Hematopoietic multipotent progenitor cell treated with erythropoietin and hydrocortisone succinate and interleukin-3 and kit ligand, for 6 days (in vitro differentiated cells): ENCODE data around the gene TECTA.

Source experiments
- DNase-seq: peaks from one replicate; pipeline ENCODE4 v3.0.0-alpha.2; 2015

TECTA gene, protein sequence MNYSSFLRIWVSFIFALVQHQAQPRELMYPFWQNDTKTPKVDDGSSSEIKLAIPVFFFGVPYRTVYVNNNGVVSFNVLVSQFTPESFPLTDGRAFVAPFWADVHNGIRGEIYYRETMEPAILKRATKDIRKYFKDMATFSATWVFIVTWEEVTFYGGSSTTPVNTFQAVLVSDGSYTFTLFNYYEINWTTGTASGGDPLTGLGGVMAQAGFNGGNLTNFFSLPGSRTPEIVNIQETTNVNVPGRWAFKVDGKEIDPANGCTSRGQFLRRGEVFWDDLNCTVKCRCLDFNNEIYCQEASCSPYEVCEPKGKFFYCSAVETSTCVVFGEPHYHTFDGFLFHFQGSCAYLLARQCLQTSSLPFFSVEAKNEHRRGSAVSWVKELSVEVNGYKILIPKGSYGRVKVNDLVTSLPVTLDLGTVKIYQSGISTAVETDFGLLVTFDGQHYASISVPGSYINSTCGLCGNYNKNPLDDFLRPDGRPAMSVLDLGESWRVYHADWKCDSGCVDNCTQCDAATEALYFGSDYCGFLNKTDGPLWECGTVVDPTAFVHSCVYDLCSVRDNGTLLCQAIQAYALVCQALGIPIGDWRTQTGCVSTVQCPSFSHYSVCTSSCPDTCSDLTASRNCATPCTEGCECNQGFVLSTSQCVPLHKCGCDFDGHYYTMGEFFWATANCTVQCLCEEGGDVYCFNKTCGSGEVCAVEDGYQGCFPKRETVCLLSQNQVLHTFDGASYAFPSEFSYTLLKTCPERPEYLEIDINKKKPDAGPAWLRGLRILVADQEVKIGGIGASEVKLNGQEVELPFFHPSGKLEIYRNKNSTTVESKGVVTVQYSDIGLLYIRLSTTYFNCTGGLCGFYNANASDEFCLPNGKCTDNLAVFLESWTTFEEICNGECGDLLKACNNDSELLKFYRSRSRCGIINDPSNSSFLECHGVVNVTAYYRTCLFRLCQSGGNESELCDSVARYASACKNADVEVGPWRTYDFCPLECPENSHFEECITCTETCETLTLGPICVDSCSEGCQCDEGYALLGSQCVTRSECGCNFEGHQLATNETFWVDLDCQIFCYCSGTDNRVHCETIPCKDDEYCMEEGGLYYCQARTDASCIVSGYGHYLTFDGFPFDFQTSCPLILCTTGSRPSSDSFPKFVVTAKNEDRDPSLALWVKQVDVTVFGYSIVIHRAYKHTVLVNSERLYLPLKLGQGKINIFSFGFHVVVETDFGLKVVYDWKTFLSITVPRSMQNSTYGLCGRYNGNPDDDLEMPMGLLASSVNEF (N-terminal part only)

DNA sequence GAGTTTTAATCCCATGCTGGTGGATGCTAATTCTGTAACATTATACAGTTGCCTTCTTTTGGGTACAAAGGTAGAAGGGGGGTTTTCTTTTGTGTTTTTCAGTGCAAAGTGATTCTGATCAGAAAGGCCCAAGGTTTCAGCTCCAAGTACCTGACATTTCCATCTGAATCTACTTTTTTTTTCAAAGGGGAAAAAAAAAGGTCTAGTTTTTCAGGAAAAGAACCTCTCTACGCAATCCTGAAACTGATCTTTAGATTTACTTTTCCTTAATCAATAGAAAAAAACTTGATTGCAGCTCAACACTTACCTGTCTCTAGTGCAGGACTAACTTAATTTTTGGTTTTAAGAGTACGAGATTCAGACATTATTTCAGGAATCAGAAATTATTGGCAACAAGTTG is at the start of gene TECTA:
TSS of gene TECTA (plus strand) at position 301 of the 400 bp plus-strand sequence. CDS start 1,423 bp downstream, outside the sequence.
- DNase-seq = no peak

DNA sequence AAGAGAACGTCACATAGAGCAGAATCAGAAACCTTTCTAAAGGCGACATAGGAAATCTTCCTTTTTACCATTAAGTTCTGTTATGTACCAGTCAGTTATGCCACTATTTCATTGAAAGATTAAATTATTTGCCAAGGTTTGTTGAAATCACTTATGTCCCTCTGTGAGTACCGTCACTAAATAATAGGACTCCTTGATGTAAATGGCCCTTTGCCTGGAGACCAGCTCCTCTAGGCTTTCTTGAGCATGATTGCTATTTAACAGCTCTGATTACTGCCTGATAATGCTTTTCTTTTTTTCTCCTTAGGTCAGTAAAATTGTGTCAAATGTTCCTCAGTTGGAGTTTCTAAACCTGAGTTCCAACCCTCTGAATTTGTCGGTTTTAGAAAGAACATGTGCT is 47.8 kb upstream of the TECTA start:
- no peak for DNase-seq

DNA sequence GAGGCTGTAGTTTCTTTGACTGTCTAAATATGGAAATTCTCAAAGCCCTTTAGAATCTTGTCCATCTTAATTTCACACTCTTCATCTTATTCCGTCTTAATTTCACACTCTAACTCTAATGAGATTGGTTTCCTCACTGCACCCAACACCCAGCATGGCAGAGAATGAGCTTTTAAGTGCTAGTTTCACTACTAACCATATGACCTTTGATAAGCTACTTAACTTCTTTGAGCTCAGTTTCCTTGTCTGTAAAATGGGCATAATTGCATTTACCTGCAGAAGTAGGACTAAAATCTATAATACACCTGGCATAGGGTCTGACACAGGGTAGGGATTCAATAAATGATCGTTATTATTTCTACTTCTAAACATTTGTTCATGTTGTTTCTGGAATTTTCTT is 46.8 kb upstream of the TECTA start:
- no peak for DNase-seq

DNA sequence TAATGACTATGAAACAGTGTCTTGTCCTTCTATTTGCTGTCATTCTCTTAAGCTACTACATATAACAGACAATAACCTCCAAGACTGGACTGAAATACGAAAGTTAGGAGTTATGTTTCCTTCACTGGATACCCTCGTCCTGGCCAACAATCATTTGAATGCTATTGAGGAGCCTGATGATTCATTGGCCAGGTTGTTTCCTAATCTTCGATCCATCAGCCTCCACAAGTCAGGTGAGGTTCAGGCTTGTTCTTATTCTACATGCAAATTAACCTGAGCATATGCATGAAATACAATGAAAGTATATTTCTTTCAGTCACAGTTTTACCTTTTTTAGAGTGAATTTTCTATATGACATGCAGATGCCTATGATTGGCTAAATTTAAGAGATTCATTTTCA is 46.0 kb upstream of the TECTA start:
- DNase-seq = no peak

DNA sequence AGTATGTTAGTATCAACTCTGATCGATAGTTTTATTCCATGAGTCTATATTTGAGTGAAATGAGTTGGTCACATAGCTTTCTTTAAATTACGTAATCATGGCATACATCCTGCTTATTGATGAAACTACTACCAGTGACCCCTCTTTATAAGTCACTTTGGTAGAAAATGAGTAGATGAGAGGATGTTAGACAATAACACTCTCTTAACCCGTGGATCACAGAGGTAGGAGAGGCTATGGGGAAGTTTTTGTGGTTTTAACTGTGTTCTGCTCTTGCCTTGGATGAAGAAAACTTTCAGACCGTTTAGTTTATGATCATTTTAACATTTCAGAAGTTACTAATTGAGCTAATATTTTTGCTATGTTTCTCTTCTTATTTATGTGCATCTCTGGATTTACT is 43.1 kb upstream of the TECTA start:
- DNase-seq = no peak

DNA sequence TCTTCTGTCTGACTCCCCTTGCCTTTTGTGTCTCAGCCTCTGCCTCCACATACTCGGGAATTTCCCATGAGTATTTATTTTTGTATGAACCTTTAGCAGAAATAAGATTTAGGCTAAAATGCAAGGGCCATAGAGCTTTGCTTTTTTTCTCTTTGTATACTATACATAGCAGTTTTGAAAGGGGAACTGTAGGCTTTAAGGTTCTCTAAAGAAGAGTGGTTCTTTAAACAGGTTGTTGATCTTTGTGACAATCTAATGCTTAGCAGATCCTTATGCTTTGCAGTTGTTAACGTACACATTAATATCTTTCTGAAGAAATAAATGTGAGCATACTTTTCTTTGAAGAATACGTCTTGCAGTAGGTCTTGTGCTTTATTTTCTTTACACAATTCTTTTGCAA is 42.1 kb upstream of the TECTA start:
- no peak for DNase-seq

DNA sequence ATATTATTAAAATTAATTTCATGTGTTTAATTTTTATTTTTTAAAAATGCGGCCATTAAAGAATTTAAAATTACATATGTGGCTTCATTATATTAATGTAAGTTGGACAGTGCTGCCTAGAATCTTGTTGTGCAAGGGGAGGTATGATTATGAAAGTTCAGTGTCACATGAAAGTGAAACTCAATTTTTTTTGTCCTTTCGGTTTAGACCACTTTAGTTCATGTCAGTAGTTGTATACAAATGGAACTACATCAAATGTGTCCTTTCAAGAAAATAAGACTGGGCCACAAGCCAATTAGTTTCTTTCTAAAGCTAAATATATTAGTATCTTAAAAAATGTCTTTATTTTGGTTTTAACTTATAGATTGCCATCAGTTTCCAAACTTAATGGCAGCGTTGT is 41.4 kb upstream of the TECTA start:
- DNase-seq = no peak

DNA sequence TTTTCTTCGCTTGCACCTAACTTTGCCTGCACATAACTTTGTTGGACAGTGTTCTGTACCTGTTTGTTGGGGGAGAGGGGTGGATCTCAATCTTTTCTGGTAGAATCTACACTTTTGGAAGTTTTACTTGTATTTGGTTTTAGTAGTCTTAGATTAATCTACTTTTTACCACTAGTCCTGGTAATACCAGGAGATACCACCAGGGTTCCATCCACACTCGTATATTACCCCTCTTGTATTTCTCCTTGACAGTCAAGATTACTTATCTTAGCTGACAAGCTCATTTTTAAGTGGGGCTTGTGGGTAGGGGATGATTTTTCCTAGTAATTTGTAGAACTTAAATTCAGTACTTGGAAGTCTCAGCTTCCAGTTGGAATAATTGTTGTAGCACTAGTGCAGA is 37.3 kb upstream of the TECTA start:
- peak; percentile 43 for DNase-seq

DNA sequence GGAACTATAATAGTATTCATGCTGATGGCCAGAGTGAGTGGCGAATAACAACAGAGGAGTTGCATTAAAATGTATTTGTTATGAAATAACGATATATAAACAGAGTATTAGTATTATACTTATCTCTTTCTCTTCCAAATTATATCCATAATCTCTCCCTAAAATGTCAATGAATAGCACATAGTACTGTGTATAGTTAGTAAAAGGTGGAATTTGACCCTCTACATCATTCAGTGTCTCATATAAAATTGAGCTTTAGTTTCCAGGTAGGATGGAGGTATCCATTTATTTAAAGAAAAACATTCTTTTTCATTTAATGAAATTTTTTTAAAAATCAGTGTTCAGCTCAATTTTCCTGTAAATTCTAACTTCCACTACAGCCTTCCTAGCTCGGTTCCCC is 34.4 kb upstream of the TECTA start:
- no peak for DNase-seq

DNA sequence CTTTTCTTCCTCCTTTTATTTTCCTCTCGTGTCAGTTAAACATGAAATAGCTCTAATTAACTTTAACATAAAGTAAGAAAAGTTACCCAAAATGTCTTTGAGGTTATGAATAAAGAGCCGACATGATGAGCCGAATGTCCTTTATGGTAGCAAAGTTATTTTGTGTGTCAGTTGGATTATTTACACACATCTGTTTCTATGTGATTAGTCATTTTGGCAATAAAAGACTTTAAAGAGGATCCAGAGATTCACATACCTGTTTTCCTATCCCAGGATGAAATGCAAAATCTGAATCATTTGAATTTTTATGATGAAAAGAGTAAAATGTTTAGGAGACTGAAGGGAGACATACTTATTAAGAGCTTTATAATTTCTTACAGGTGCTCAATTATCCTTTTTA is 34.0 kb upstream of the TECTA start:
- no peak for DNase-seq

DNA sequence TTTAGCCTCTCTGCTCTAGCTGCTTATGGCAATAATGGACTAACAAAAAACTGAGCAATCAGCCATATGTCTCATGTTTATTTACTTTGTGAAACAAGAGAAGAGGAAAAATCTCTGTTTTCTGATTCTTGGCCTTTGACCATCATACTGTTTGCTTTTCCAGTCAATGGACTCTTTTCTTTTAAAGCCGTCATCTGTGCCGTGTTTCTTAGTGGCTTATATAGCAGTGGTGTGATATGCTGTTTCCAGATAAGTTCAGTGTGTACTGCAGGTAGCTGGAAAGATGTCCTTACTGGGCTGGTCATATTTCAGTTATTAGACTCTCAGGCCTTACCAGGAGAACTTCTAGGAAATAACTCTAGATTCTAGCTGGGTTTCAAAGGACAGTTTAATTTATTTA is 33.6 kb upstream of the TECTA start:
- no peak for DNase-seq

DNA sequence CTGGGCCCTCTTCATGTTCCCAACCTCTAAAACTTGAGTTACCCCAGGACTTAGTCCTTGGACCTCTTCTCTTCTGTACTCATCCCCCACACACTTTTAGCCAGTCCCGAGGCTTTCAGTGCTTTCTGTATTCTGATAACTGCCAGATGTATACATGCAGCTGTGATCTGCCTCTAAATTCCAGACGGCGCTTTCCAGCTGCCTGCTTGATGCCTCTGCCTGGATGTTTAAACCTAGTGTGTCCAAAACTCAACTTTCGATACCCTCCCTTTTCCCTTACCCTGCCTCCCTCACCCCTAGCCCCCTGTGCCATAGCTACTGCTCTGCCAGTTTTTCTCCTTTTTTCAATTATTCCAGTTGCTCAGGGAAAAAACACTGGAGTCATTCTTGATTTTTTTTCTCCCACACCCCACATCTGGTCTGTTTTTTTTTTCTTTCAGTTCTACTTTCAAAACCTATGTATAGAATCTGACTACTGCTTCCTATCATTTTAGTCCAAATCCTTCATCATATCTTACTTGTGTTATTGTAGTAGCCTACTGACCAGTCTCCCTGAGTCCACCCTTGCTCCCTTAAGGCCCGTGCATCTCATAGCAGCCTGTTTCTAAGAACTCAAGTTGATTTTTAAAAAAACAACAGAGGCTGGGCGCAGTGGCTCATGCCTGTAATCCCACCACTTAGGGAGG is 32.9 kb upstream of the TECTA start:
- no peak for DNase-seq

DNA sequence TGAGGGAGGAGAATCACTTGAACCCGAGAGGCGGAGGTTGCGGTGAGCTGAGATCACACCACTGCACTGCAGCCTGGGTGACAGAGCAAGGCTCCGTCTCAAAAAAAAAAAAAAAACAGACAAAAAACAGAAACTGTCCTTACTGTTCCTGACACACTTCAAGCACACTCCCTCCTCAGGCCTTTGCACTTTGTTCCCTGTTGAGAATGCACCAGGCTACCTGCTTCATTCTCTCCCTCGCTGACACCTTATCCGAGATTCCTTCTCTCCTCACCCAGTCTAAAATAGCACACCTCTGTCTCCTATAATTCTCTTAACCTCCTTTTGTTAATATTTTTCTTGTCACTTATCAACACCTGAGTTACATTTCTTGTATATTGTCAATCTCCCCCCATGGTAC is 32.3 kb upstream of the TECTA start:
- no peak for DNase-seq

DNA sequence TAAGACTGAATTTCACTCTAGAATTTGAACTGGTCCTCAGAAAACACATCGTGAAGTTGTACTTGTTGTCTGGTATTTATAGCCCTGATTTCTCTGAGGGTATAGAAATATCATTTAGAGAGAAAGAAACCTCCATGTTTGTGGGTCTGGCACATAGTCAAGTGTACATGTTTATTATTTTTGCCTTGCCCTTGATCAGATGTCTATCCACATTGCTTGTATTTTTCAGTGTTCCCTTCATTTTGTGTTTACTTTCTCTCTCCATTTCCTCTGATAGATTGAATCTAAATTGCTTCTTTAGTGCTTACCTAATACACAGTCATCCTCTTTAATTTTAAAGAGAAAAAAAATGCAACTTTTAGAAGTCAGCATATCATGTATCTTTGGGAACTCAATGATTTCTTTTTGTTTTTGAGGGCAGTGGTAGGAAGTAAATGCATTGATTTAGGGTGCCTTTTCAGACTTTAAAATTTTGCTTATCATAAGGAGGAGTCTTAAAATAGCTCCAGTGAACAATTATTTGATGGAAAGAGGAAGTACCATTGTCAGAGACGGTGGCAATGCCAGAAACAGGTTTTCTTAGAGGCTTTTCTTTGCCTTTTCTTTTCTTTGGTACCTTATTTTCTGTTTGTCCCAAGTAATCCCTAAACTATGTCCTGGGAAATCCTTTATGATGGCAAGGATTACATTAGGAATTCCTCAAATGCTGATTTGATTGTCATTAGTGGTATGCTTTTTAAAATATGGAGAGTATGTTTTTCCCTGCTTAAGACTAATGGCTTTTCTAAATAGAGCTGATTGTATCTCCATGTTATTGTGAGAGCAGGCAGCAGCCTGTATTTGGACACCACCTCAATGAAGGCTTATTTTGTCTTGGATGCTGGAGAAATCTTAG is 29.8 kb upstream of the TECTA start:
- peak; percentile 33 for DNase-seq

DNA sequence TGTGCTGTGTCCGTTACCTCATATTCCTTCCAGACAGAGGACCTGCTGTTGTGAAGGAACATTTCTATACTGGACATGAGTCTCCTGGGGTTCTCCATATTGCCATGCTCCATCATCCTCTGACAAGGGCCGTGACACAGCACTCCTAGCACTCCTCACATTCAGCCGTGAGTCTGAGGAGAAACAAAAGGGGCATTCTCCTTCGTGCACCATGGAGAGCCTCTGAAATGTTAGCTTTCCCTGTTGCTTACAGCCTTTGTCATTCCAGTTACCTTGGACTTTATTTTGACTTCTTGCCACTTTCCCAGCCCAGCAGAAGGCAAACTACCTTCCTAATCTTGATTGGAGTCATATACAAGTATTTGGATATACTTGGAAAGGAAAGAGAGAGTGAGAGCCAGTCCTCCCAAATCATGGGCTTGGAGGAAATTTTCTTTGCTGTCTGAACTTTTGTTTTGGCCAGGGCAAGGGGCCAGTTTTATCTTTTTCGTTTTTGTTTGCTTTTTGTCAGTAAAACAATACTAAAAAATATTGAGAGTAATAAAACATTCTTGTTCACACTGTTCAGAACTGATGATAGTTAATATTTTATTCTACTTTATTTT is 29.1 kb upstream of the TECTA start:
- no peak for DNase-seq

DNA sequence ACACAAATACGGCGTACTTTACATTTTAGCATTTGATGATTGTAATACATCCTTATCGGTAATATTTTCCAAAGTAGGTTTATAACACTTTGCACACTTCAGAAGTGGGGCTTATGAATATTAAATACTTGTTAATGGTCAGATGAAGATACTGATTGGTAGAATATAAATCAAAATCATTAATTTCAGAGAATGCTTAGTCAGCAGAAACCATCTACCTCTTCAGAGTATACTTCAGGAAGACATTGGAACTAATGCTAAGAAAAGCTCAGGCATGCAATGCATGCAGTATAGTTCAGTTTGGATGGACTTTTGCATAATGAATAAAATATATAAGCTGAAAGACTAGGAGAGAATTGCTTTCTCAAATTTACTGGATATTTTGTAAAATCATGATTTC is 19.7 kb upstream of the TECTA start:
- DNase-seq = no peak

DNA sequence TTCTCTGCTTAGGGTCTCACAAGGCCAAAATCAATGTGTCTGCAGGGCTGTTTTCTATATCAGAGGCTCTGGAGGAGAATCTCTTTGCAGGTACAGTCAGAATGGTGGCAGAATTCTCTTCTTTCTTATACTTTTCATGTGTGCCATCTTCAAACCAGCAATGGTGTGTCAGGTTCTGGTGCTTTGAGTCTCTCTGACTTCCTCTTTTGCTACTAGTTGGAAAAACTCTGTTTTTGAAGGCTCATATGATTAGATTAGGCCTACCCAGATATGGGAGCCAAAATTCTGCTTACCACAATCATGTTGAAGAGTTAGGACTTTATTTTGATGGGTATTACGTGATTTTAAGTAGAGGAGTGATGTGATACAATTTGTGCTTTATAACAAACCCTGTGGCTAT is 18.8 kb upstream of the TECTA start:
- no peak for DNase-seq

DNA sequence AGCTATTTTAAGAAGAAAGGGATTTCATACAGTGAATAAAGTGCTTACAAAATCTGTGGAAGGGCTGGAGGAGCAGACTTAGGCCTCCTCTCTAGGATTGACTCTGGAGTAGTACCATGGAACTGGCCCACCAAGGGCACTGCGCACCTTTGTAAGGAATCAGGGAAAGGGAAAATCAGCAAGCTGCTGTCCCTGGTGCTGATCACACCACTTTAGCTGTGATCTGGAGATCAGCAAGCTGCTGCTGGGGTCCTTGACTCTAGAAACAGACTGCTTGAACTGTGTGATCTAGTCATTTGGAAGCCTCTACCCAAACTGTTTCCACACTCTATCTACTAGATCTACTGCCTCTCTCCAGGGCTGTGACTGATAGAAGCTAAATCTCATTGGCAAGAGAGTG is 18.4 kb upstream of the TECTA start:
- DNase-seq = peak; percentile 39

DNA sequence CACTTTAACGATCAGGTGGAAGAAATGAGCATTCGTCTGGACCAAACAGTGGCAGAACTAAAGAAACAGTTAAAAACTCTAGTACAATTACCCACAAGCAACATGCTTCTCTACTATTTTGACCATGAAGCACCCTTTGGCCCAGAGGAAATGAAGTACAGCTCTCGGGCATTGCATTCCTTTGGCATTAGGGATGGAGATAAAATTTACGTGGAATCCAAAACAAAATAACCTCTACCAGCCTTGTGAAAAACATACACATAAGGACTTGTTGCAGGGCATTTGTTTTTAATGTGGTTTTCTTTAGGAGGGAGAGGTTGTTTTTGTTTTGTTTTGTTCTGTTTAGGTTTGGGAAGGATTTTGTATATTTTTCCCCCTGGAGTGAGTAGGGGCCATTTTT is 14.2 kb upstream of the TECTA start:
- no peak for DNase-seq

DNA sequence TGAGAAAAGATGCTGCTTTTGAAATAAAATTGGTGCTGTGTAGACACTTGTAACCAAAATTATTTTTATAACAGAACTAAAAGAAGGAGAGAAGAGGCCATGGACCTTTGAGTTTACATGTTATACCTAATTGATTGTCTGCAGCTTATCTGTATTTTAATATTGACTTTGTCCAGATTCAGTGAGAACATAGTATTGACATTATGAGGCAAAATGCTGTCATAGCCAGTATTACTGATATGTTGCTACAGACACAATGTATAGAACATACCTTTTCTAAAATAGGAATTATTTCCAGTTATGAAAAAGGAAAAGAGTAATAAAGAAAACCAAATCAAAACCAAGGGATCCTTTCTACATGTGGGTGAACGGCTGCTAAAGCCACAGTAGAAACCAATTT is 11.5 kb upstream of the TECTA start:
- no peak for DNase-seq

DNA sequence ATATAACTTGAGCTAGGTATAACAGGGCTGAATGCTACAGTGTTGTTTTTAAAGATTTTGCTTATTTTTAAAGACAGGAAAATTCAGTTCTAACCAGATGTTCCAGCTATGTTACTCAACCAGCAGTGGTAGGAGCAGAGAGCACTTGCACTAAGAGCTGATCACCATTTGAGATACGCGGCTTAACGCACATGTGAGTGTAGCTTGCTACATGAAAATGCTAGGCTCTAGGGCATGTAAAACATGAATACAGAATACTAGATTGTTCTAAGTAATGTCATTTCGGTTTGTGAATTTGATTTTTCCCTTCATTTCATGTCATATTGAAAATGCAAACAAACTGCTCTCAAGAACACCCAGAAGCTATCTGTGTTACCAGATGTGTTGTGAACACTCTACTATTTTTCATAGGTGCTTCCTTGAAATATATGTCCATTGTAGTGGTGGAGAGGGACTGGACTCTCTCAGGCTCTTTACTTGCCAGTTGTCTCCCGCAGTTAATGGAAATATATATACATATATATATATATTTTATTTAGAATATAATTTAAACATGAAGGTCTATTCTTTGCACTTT is 10.8 kb upstream of the TECTA start:
- no peak for DNase-seq
